HepG2 (cell line): ENCODE data around the gene ZBTB43. TPM values are rescaled to one million over a fixed set of nuclear protein-coding genes. Genes with fewer than 3 reads are reported as not detected.

Source experiments
- ARHGAP35 ChIP-seq: sonication (generic); formaldehyde crosslinking; IDR thresholded peaks from 2 replicates; pipeline ENCODE4 v1.9.0; 2022; ENCODE audit warnings: mild to moderate bottlenecking, inconsistent platforms, moderate library complexity, missing genetic modification reagents, borderline replicate concordance
- CEBPG ChIP-seq: IDR thresholded peaks from 2 replicates; pipeline ENCODE4 v1.6.1; 2016
- DNMT3B ChIP-seq: conservative IDR thresholded peaks from 2 replicates; pipeline ENCODE4 v1.6.1; 2016; ENCODE audit warnings: missing biosample characterization, control low read depth
- MTA3 ChIP-seq: sonication (generic); formaldehyde crosslinking; IDR thresholded peaks from 2 replicates; pipeline ENCODE4 v1.4.0; 2020; ENCODE audit warnings: missing genetic modification reagents
- THAP11 ChIP-seq: IDR thresholded peaks from 2 replicates; pipeline ENCODE4 v1.6.1; 2016; ENCODE audit warnings: missing biosample characterization, missing genetic modification reagents
- ZBTB37 ChIP-seq: sonication (generic); formaldehyde crosslinking; IDR thresholded peaks from 2 replicates; pipeline ENCODE4 v1.4.0; 2020; ENCODE audit warnings: mild to moderate bottlenecking, missing genetic modification reagents
- ZNF136 ChIP-seq: sonication (generic); formaldehyde crosslinking; IDR thresholded peaks from 2 replicates; pipeline ENCODE4 v1.8.1; 2022; ENCODE audit warnings: low read depth, mild to moderate bottlenecking, moderate library complexity, missing genetic modification reagents
- ZNF17 ChIP-seq: sonication (generic); formaldehyde crosslinking; IDR thresholded peaks from 2 replicates; pipeline ENCODE4 v1.5.0; 2020; ENCODE audit warnings: mild to moderate bottlenecking, missing genetic modification reagents
- ZNF644 ChIP-seq: IDR thresholded peaks from 2 replicates; pipeline ENCODE4 v1.6.1; 2016; ENCODE audit warnings: low read depth
- ZZZ3 ChIP-seq: sonication (generic); formaldehyde crosslinking; IDR thresholded peaks from 2 replicates; pipeline ENCODE4 v1.4.0; 2020; ENCODE audit warnings: missing genetic modification reagents, mild to moderate bottlenecking, borderline replicate concordance
- polyA plus RNA-seq, 8 experiments: library from polyadenylated mRNA; depleted of rRNA in 3 of 8; stranded (reverse) in 7 of 8; unstranded in 1 of 8; fragments of >200 nt; fragmentation: Illumina TruSeq in 4 of 8; extraction: Trizol in 4 of 8; gene quantifications; 2 replicates each; pipeline versions ENCODE4 v1.2.1 to v1.2.3, GENCODE V29; 2011 to 2016; ENCODE audit warnings: low read depth in 4 of 8, missing spikeins in 1 of 8, mixed read lengths in 1 of 8; ENCODE audit not compliant: insufficient read depth in 1 of 8
- total RNA-seq, 5 experiments: library from RNA; depleted of rRNA; stranded (reverse); fragments of >200 nt; fragmentation: Illumina TruSeq; extraction: Trizol; gene quantifications; 2 replicates each; pipeline ENCODE4 v1.2.3, GENCODE V29; 2016; ENCODE audit warnings: low read depth in 1 of 5
- TF ChIP-seq, protein P1 (sequence below): IDR thresholded peaks from 2 replicates; pipeline ENCODE4 v1.6.1; 2018; ENCODE audit warnings: missing genetic modification reagents, mild to moderate bottlenecking, missing compliant biosample characterization
- TF ChIP-seq, protein P2 (sequence below): IDR thresholded peaks from 2 replicates; pipeline ENCODE4 v1.6.1; 2016; ENCODE audit warnings: low read depth, control low read depth

The ZBTB43 gene
- total and polyA plus RNA-seq, 2 of the 13 experiments (the other 11 are each of a cell fraction or from before 2014, with no cell fraction given) = 7.1 to 31.4 TPM

GRCh38 chr9:126802318-126803059, 2.4 kb upstream of the ZBTB43 start (continued):
- TF ChIP-seq, protein P1, sequence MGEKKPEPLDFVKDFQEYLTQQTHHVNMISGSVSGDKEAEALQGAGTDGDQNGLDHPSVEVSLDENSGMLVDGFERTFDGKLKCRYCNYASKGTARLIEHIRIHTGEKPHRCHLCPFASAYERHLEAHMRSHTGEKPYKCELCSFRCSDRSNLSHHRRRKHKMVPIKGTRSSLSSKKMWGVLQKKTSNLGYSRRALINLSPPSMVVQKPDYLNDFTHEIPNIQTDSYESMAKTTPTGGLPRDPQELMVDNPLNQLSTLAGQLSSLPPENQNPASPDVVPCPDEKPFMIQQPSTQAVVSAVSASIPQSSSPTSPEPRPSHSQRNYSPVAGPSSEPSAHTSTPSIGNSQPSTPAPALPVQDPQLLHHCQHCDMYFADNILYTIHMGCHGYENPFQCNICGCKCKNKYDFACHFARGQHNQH (CRISPR knock-in tag) = no peak
- TF ChIP-seq ZNF17 (CRISPR knock-in tag) = no peak
- no peak for TF ChIP-seq ZZZ3 (CRISPR knock-in tag)
- TF ChIP-seq DNMT3B (CRISPR knock-in tag) = no peak
- no peak for TF ChIP-seq THAP11 (CRISPR knock-in tag)
- TF ChIP-seq CEBPG = peak; percentile 64
- no peak for TF ChIP-seq ZNF644 (CRISPR knock-in tag)
- TF ChIP-seq, protein P2, sequence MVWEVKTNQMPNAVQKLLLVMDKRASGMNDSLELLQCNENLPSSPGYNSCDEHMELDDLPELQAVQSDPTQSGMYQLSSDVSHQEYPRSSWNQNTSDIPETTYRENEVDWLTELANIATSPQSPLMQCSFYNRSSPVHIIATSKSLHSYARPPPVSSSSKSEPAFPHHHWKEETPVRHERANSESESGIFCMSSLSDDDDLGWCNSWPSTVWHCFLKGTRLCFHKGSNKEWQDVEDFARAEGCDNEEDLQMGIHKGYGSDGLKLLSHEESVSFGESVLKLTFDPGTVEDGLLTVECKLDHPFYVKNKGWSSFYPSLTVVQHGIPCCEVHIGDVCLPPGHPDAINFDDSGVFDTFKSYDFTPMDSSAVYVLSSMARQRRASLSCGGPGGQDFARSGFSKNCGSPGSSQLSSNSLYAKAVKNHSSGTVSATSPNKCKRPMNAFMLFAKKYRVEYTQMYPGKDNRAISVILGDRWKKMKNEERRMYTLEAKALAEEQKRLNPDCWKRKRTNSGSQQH (CRISPR knock-in tag) = no peak
- TF ChIP-seq ZNF136 = no peak
- TF ChIP-seq ZBTB37 (CRISPR knock-in tag) = peak; percentile 40; the same call in 1 of the 2 replicates
- no peak for TF ChIP-seq MTA3 (CRISPR knock-in tag)
- no peak for TF ChIP-seq ARHGAP35
